Stimulated activated CD4-positive, alpha-beta T cell treated with anti-CD3 and anti-CD28 coated beads, TNF-alpha, amount 100 ng/mL, for 4 hours (primary cell): ENCODE data around the gene IRF2BP1.
"Not testable (repeated sequence)": the region's sequence is repeated elsewhere in the genome, so short reads cannot be mapped to it uniquely, and the experiment has no call there.

ENCODE experiments used
- DNase-seq, 3 experiments: peaks; one replicate each; pipeline ENCODE4 v3.0.0-alpha.2; 2020; ENCODE audit warnings: low read depth in 3 of 3

Gene IRF2BP1

GRCh38 chr19:45882652-45883585 lies 3.0 kb downstream of the IRF2BP1 start:
- peak; percentile 65 to 68 (median 66) for DNase-seq

- no peak for DNase-seq
Observed at GRCh38 chr19:45881909-45882528, 3.9 kb downstream of the IRF2BP1 start.

GRCh38 chr19:45881082-45881908 lies 4.6 kb downstream of the IRF2BP1 start:
- no peak for DNase-seq

- DNase-seq = no peak
Observed at GRCh38 chr19:45879971-45880370, 6.0 kb downstream of the IRF2BP1 start.

- DNase-seq = no peak
Observed at GRCh38 chr19:45879055-45879454, 6.9 kb downstream of the IRF2BP1 start.

- no peak for DNase-seq
Observed at GRCh38 chr19:45878043-45878794, 7.7 kb downstream of the IRF2BP1 start.

GRCh38 chr19:45876411-45877197 lies 9.3 kb downstream of the IRF2BP1 start:
- no peak for DNase-seq

GRCh38 chr19:45876161-45876410 lies 9.9 kb downstream of the IRF2BP1 start:
- DNase-seq = no peak

- DNase-seq = no peak
Observed at GRCh38 chr19:45874620-45874966, 11.3 kb downstream of the IRF2BP1 start.

GRCh38 chr19:45873219-45873772 lies 12.6 kb downstream of the IRF2BP1 start:
- DNase-seq = no peak

- no peak for DNase-seq
Observed at GRCh38 chr19:45872095-45872919, 13.6 kb downstream of the IRF2BP1 start.

GRCh38 chr19:45870798-45871197 lies 15.1 kb downstream of the IRF2BP1 start:
- no peak for DNase-seq

- DNase-seq = not testable (repeated sequence)
Observed at GRCh38 chr19:45867241-45867640, 18.7 kb downstream of the IRF2BP1 start.

GRCh38 chr19:45866400-45867176 lies 19.4 kb downstream of the IRF2BP1 start:
- DNase-seq = no peak

GRCh38 chr19:45865269-45865948 lies 20.5 kb downstream of the IRF2BP1 start:
- DNase-seq = no peak

- no peak for DNase-seq
Observed at GRCh38 chr19:45864629-45865082, 21.3 kb downstream of the IRF2BP1 start.

GRCh38 chr19:45863840-45864628 lies 21.9 kb downstream of the IRF2BP1 start, which contains the start of gene FOXA3:
Gene FOXA3 (plus strand): TSS chr19:45864326. CDS start chr19:45864457, 131 bp downstream.
- DNase-seq = peak in 1 of 3 experiments; percentile 31
